Breast epithelium (tissue), 4 donors: ENCODE measurements around the gene NDUFS7. TPM values are rescaled to one million over a fixed set of nuclear protein-coding genes. Genes with fewer than 3 reads are reported as not detected.

Source experiments
- DNase-seq, 2 donors: peaks; one replicate each; pipeline ENCODE4 v3.0.0-alpha.2; 2019; ENCODE audit warnings: low spot score in 2 of 2
- H3K27ac ChIP-seq, 2 donors: fragments of 200-600 bp; sonication (generic) in 1 of 2; one replicate each; pipeline ENCODE4 v1.5.1; 2016 to 2019; ENCODE audit warnings: mild to moderate bottlenecking in 1 of 2
- H3K27me3 ChIP-seq, 2 donors: fragments of 200-600 bp; sonication (generic) in 1 of 2; one replicate each; pipeline versions ENCODE4 v1.5.1 to v1.6.0; 2017 to 2019; ENCODE audit warnings: control low read depth in 1 of 2, mild to moderate bottlenecking in 1 of 2
- H3K36me3 ChIP-seq: fragments of 200-600 bp; one replicate; pipeline ENCODE4 v1.5.1; 2019
- H3K4me1 ChIP-seq, 2 donors: fragments of 200-600 bp; sonication (generic); one replicate each; pipeline ENCODE4 v1.5.1; 2016 to 2019; ENCODE audit warnings: control low read depth in 1 of 2
- H3K4me3 ChIP-seq, 3 donors: fragments of 200-600 bp; sonication (generic); 1 replicate in 2 of 3; 2 replicates in 1 of 3; pipeline ENCODE4 v1.5.1; 2016 to 2019; ENCODE audit warnings: mild to moderate bottlenecking in 3 of 3, moderate library complexity in 2 of 3
- H3K9me3 ChIP-seq, 2 donors: fragments of 200-600 bp; sonication (generic) in 1 of 2; one replicate each; pipeline ENCODE4 v1.5.1; 2016 to 2019; ENCODE audit warnings: control low read depth in 1 of 2
- CTCF ChIP-seq, 3 donors: fragments of 450-650 bp; IDR thresholded peaks; one replicate each; pipeline ENCODE4 v1.5.1; 2016 to 2017; ENCODE audit warnings: antibody characterized with exemption in 3 of 3, mild to moderate bottlenecking in 3 of 3, moderate library complexity in 3 of 3
- POLR2A ChIP-seq: fragments of 450-650 bp; IDR thresholded peaks from one replicate; pipeline ENCODE4 v1.6.1; 2016; ENCODE audit warnings: antibody characterized with exemption, mild to moderate bottlenecking, moderate library complexity
- POLR2AphosphoS5 ChIP-seq, 3 donors: sonication (generic); formaldehyde crosslinking; IDR thresholded peaks; one replicate each; pipeline ENCODE4 v1.6.1; 2017; ENCODE audit warnings: antibody characterized with exemption in 3 of 3
- intact Hi-C: fragments of 100-400 bp; cut with DNase I; formaldehyde crosslinking; loops from one replicate; pipeline ENCODE4 v1.15.1; 2023; ENCODE audit warnings: low total_unique reads
- total RNA-seq, 3 donors: library from RNA; depleted of rRNA; stranded (reverse); fragments of >200 nt; gene quantifications; one replicate each; pipeline ENCODE4 v1.1.0, GENCODE V29; 2016

Gene NDUFS7
- total RNA-seq, 3 donors from 2014 or later, result 67.5 to 122 (median 67.5) TPM

- Histone ChIP-seq H3K4me1 (peaks cover 5 to 8% of the 10 kb centered on the region in 2 donors), H3K27me3 (no peaks in the 10 kb centered on the region), H3K27ac (no peak overlapping the region), H3K4me3 (no peak overlapping the region), H3K9me3 (no peaks in the 10 kb centered on the region), H3K36me3 (peaks cover 4% of the 10 kb centered on the region)
- intact Hi-C loops, result no loop called here
- no peak for DNase-seq
- no peak for TF ChIP-seq CTCF (IDR thresholded peaks at IDR 0.05)
- TF ChIP-seq POLR2A, result no peak
- TF ChIP-seq POLR2AphosphoS5 (IDR thresholded peaks at IDR 0.05), result no peak
Measured at GRCh38 chr19:1385816-1386215, 2.1 kb downstream of the NDUFS7 start.

GRCh38 chr19:1386945-1387683, 3.4 kb downstream of the NDUFS7 start:
- intact Hi-C loops, result no loop called here
- H3K27me3 ChIP-seq, result no peaks in the 10 kb centered on the region
- no peak for DNase-seq
- H3K36me3 ChIP-seq, result peaks cover 6% of the 10 kb centered on the region
- H3K4me3 ChIP-seq, result no peak overlapping the region
- no peak overlapping the region for H3K27ac ChIP-seq
- no peak for TF ChIP-seq POLR2A
- TF ChIP-seq CTCF (IDR thresholded peaks at IDR 0.05), result no peak
- TF ChIP-seq POLR2AphosphoS5 (IDR thresholded peaks at IDR 0.05), result no peak
- peaks cover 5 to 8% of the 10 kb centered on the region in 2 donors for H3K4me1 ChIP-seq
- H3K9me3 ChIP-seq, result no peaks in the 10 kb centered on the region

GRCh38 chr19:1387684-1388636, 4.3 kb downstream of the NDUFS7 start:
- Histone ChIP-seq H3K4me3 (no peak overlapping the region), H3K36me3 (peaks cover 6% of the 10 kb centered on the region), H3K4me1 (peaks cover 5 to 8% of the 10 kb centered on the region in 2 donors), H3K27me3 (no peaks in the 10 kb centered on the region), H3K27ac (no peak overlapping the region), H3K9me3 (no peaks in the 10 kb centered on the region)
- TF ChIP-seq POLR2AphosphoS5 (IDR thresholded peaks at IDR 0.05) (no peak), CTCF (IDR thresholded peaks at IDR 0.05) (no peak), POLR2A (no peak)
- no peak for DNase-seq
- intact Hi-C loops, result no loop called here

- no peak for DNase-seq
- TF ChIP-seq POLR2AphosphoS5 (IDR thresholded peaks at IDR 0.05) (no peak), CTCF (IDR thresholded peaks at IDR 0.05) (no peak), POLR2A (no peak)
- Histone ChIP-seq H3K4me1 (peaks cover 5 to 8% of the 10 kb centered on the region in 2 donors), H3K36me3 (peaks cover 6% of the 10 kb centered on the region), H3K27ac (no peak overlapping the region), H3K27me3 (no peaks in the 10 kb centered on the region), H3K9me3 (no peaks in the 10 kb centered on the region), H3K4me3 (no peak overlapping the region)
- intact Hi-C loops, result no loop called here
Measured at GRCh38 chr19:1388637-1389026, 4.9 kb downstream of the NDUFS7 start.
